Prostate gland (tissue), 2 donors: Measurements from ENCODE around the gene CFAP91. TPM values are rescaled to one million over a fixed set of nuclear protein-coding genes. Genes with fewer than 3 reads are reported as not detected.

Source experiments
- DNase-seq: peaks from one replicate; pipeline ENCODE4 v3.0.0-alpha.2; 2019; ENCODE audit warnings: low spot score
- H3K27ac ChIP-seq, 2 donors: fragments of 200-600 bp; sonication (generic); 2 replicates each; pipeline ENCODE4 v1.5.1; 2017 to 2019
- H3K27me3 ChIP-seq: fragments of 200-600 bp; sonication (generic); replicated peaks from 2 replicates; pipeline ENCODE4 v1.5.1; 2019; ENCODE audit not compliant: insufficient read depth
- H3K36me3 ChIP-seq, 2 donors: fragments of 200-600 bp; sonication (generic); 1 replicate in 1 of 2; 2 replicates in 1 of 2; pipeline versions ENCODE4 v1.5.1 to v1.8.1; 2017 to 2019
- H3K4me1 ChIP-seq: fragments of 200-600 bp; sonication (generic); replicated peaks from 2 replicates; pipeline ENCODE4 v1.5.1; 2019
- H3K4me3 ChIP-seq, 2 donors: fragments of 200-600 bp; sonication (generic); 2 replicates each; pipeline ENCODE4 v1.5.1; 2017 to 2019
- H3K9me3 ChIP-seq: fragments of 200-600 bp; sonication (generic); 2 replicates; pipeline ENCODE4 v1.5.1; 2017
- CTCF ChIP-seq, 4 experiments: fragments of 200-600 bp in 2 of 4; fragments of 450-650 bp in 2 of 4; sonication (generic) in 2 of 4; IDR thresholded peaks; 1 replicate in 3 of 4; 2 replicates in 1 of 4; pipeline ENCODE4 v1.5.1; 2016 to 2019; ENCODE audit warnings: antibody characterized with exemption in 4 of 4, mild to moderate bottlenecking in 2 of 4, moderate library complexity in 2 of 4
- POLR2A ChIP-seq: fragments of 450-650 bp; IDR thresholded peaks from one replicate; pipeline ENCODE4 v1.6.1; 2016; ENCODE audit warnings: antibody characterized with exemption, mild to moderate bottlenecking
- POLR2AphosphoS5 ChIP-seq: sonication (generic); formaldehyde crosslinking; IDR thresholded peaks from one replicate; pipeline ENCODE4 v1.6.1; 2017; ENCODE audit warnings: antibody characterized with exemption
- WGBS: methylation state at CpG from one replicate; pipeline ENCODE4 v1.1.5; 2018; 5-methylcytosine and 5-hydroxymethylcytosine counted together
- intact Hi-C: fragments of 100-400 bp; cut with DNase I; formaldehyde crosslinking; loops from one replicate; pipeline ENCODE4 v1.14.2; 2022
- total RNA-seq, 2 donors: library from RNA; depleted of rRNA; stranded (reverse); fragments of >200 nt; gene quantifications; one replicate each; pipeline ENCODE4 v1.1.0, GENCODE V29; 2016

Gene CFAP91
- total RNA-seq, 2 donors from 2014 or later: 2.5 to 11.6 TPM

- H3K4me3 ChIP-seq: no peak overlapping the region
- no peak for TF ChIP-seq POLR2AphosphoS5
- TF ChIP-seq POLR2A: no peak
- TF ChIP-seq CTCF (IDR thresholded peaks at IDR 0.05): no peak
- 91% methylated on average over 22 of the region's 22 CpGs for WGBS
- H3K9me3 ChIP-seq: no peaks in the 10 kb centered on the region
- DNase-seq: no peak
- no peaks in the 10 kb centered on the region for H3K27me3 ChIP-seq
- intact Hi-C loops: no loop called here
- H3K4me1 ChIP-seq: no peaks in the 10 kb centered on the region
- no peak overlapping the region for H3K27ac ChIP-seq
- no peaks in the 10 kb centered on the region for H3K36me3 ChIP-seq
These were observed 1.7 kb upstream of the CFAP91 start for GRCh38 chr3:119700920-119701734.

- H3K4me1 ChIP-seq: no peaks in the 10 kb centered on the region
- 17% methylated on average over 8 of the region's 8 CpGs for WGBS
- DNase-seq: no peak
- no peaks in the 10 kb centered on the region for H3K27me3 ChIP-seq
- TF ChIP-seq CTCF (IDR thresholded peaks at IDR 0.05): no peak
- TF ChIP-seq POLR2A: no peak
- no peak for TF ChIP-seq POLR2AphosphoS5
- no peaks in the 10 kb centered on the region for H3K9me3 ChIP-seq
- intact Hi-C loops: no loop called here
- peak overlapping the region; percentile 40 to 47 for H3K4me3 ChIP-seq
- H3K27ac ChIP-seq: peak overlapping the region; percentile 46 to 56
- no peaks in the 10 kb centered on the region for H3K36me3 ChIP-seq
These were observed 1.2 kb downstream of the CFAP91 start for GRCh38 chr3:119703820-119704531.

GRCh38 chr3:119715105-119715504 lies 12.3 kb downstream of the CFAP91 start:
- Histone ChIP-seq H3K27ac (no peak overlapping the region), H3K4me3 (no peak overlapping the region), H3K4me1 (no peaks in the 10 kb centered on the region), H3K36me3 (no peaks in the 10 kb centered on the region), H3K9me3 (no peaks in the 10 kb centered on the region), H3K27me3 (no peaks in the 10 kb centered on the region)
- DNase-seq: no peak
- whole genome bisulfite sequencing: 98% methylated on average over 2 of the region's 2 CpGs
- TF ChIP-seq POLR2AphosphoS5 (no peak), CTCF (IDR thresholded peaks at IDR 0.05) (no peak)
- intact Hi-C loops: no loop called here

- H3K4me3 ChIP-seq: no peak overlapping the region
- intact Hi-C loops: no loop called here
These were observed 14.2 kb downstream of the CFAP91 start for GRCh38 chr3:119716998-119717397.

More at GRCh38 chr3:119716998-119717397, 14.2 kb downstream of the CFAP91 start:
- DNase-seq: no peak
- no peak overlapping the region for H3K27ac ChIP-seq
- no peaks in the 10 kb centered on the region for H3K4me1 ChIP-seq
- no peaks in the 10 kb centered on the region for H3K27me3 ChIP-seq
- 95% methylated on average over 3 of the region's 3 CpGs for WGBS
- no peaks in the 10 kb centered on the region for H3K36me3 ChIP-seq
- H3K9me3 ChIP-seq: no peaks in the 10 kb centered on the region
- TF ChIP-seq CTCF (IDR thresholded peaks at IDR 0.05): no peak
- no peak for TF ChIP-seq POLR2AphosphoS5
- TF ChIP-seq POLR2A: no peak
